GM18505 (cell line): ENCODE measurements around the gene ATG2A.
A peak's percentile ranks its signal among the peaks of the same experiment; 100 is the strongest.

Experiments used
- ATAC-seq: cut with Tn5 transposase; IDR thresholded peaks from one replicate; pipeline ENCODE4 v1.9.1; 2021; ENCODE audit not compliant: unreplicated experiment
- POLR2A ChIP-seq: IDR thresholded peaks from 4 replicates; pipeline ENCODE4 v1.6.1; 2011; ENCODE audit warnings: borderline replicate concordance; ENCODE audit not compliant: insufficient read depth, insufficient read length; ENCODE audit errors: extremely low read depth

Gene ATG2A

GRCh38 chr11:64900774-64901173 is 16.2 kb downstream of the ATG2A start:
- no peak for ATAC-seq
- no peak for TF ChIP-seq POLR2A

GRCh38 chr11:64900263-64900678 is 16.7 kb downstream of the ATG2A start:
- no peak for ATAC-seq

GRCh38 chr11:64898541-64898940 is 18.5 kb downstream of the ATG2A start:
- no peak for ATAC-seq

More at GRCh38 chr11:64900263-64900678, 16.7 kb downstream of the ATG2A start:
- TF ChIP-seq POLR2A: no peak

GRCh38 chr11:64898076-64898445 is 18.9 kb downstream of the ATG2A start:
- no peak for ATAC-seq
- TF ChIP-seq POLR2A: no peak

More at GRCh38 chr11:64898541-64898940, 18.5 kb downstream of the ATG2A start:
- no peak for TF ChIP-seq POLR2A

DNA sequence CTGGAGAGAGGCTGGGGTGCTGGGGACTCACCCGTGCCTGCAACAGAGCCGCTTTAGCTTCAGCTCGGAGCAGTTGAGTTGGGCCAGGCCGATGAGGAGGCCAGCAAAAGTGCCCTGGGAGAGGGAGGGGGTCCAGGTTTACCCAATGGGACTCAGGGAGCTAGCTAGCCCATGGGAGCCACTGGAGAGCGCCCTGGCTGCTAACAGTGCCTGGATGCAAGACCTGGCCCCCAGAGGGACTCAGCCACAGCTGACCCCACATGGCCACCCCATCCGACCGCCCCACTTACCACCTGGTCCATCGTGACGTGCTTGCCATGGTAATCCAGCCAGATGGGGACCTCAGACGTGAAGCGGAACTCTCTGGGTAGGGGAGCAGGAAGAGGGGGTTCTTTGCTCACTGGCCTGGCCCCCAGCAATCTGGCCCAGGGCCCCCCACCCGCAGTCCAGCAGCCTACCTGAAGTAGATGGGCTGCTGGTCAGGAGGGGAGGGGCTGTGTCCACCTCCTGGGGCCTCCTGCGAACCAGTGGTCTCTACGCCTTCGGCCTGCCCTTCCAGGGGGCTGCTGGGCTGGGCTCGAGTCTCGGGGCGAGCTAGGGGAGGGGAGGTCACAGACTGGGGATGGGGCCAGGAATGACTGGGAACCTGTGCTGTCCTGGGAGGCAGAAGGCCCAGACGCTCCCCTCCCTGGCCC is 19.5 kb downstream of the ATG2A start:
- ATAC-seq: no peak
- TF ChIP-seq POLR2A: no peak

GRCh38 chr11:64896448-64897022 is 20.5 kb downstream of the ATG2A start:
- ATAC-seq: no peak

GRCh38 chr11:64894812-64895452 is 22.1 kb downstream of the ATG2A start:
- no peak for ATAC-seq
- TF ChIP-seq POLR2A: no peak

More at GRCh38 chr11:64896448-64897022, 20.5 kb downstream of the ATG2A start:
- TF ChIP-seq POLR2A: no peak

DNA sequence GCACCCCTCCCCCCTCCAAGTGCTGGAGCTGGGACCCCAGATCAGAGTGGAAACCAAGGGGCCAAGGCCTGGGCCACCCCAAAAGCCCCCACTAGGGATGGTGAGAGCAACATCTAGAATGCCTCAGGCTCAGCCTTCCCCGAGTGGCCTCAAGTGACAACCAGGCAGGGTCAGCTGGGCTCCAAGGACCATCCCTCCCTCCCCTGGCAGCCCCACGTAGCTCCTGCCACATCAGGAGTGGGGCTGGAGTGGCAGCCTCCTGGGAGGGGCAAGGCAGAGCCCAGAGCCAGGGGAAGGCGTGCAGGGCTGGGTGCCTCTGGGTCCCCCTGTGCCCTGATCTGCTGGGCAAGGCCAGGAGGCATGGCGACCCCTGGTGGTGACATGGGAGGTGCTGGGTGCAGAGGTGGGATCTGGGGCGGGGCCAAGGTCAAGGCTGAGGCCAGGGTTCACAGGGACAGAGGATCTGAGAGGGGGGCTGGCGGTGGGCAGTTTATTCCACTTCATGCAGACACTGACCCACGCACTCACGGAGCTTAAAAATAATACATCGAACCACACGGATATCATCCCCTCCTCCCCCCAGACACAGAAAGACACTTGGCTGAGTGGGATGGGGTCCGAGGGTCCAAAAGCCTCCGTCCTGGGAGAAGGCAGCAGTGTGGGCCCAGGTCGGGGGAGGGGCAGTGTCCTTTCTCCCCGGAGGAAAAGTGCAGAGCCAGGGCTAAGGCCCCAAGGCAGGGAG is 22.8 kb downstream of the ATG2A start:
- peak; percentile 71 for ATAC-seq
- no peak for TF ChIP-seq POLR2A

GRCh38 chr11:64893194-64894069 is 23.6 kb downstream of the ATG2A start:
- no peak for ATAC-seq
- TF ChIP-seq POLR2A: no peak

DNA sequence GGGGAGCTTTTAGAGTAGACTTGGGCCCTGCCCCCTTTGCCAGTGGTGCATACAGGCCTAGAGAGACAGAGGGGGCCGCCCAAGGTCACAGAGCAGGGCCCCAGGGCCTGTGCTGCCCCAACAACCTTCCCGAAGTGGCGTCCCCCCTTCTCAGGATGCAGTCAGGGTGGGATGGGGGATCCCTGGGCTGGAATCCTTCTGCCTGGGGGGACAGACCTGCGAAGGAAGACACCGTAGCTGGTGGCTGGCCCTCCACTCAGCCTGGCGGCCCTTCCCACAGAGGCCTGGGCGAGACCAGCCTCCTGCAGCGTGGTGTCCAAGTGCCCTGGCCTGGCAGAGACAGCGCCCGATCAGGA is 24.2 kb downstream of the ATG2A start:
- TF ChIP-seq POLR2A: no peak
- no peak for ATAC-seq

DNA sequence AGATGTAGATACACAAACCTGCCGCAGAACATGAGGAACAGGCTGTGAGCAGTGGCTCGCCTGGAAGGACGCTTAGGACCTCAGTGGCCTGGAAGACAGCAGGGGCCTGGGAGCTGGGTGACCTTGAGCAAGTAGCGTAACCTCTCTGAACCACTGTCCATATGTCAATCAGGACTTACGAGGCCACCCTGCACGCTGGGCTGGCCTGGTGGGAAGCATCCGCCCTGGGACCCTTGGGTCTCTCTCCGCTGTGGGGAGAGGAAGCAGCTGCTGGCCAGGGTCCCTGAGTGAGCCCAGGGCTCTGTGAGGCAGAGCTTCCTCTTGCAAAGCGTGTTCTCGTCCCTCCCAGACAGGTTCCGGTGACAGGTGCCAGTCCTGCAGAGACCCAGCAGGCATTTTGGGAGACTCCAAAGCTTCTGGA is 24.6 kb downstream of the ATG2A start:
- no peak for TF ChIP-seq POLR2A
- ATAC-seq: no peak

GRCh38 chr11:64891880-64892279 is 25.1 kb downstream of the ATG2A start:
- no peak for TF ChIP-seq POLR2A
- ATAC-seq: no peak
